Forelimb muscle (tissue), 1 donor: Measurements from ENCODE around the gene CNFN. TPM values are rescaled to one million over a fixed set of nuclear protein-coding genes. Genes with fewer than 3 reads are reported as not detected.

Experiments
- DNase-seq: peaks from one replicate; pipeline ENCODE4 v3.0.0-alpha.2; 2013; ENCODE audit warnings: low read depth
- polyA plus RNA-seq: library from polyadenylated mRNA; unstranded; fragments of 120-200 nt; gene quantifications from one replicate; pipeline ENCODE4 v1.2.1, GENCODE V29; 2013; ENCODE audit not compliant: insufficient read length

Gene CNFN, protein sequence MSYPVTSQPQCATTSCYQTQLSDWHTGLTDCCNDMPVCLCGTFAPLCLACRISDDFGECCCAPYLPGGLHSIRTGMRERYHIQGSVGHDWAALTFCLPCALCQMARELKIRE
- polyA plus RNA-seq = not detected

DNA sequence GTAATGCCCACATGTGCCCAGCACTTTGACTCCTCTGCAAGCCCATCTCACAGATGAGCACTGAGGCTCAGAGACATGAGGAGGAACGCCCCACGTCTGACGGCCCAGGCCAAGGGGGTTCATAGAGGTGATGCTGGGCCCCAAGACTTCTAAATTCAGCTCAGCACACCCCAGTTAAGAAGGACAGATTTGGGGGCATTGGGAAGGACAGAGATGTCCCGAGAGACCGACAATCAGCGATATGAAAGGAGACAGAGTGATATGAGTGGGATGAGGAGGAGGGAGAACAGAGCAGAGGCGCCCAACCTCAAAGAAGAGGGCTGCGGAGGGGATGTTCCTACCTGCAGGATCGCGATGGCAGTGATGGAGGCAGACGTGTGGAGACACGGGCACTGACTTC lies at the start of gene CNFN:
CNFN (minus strand) TSS at position 399 of the 400 bp plus-strand sequence. CDS start 1,260 bp downstream, outside the sequence.
- no peak for DNase-seq

DNA sequence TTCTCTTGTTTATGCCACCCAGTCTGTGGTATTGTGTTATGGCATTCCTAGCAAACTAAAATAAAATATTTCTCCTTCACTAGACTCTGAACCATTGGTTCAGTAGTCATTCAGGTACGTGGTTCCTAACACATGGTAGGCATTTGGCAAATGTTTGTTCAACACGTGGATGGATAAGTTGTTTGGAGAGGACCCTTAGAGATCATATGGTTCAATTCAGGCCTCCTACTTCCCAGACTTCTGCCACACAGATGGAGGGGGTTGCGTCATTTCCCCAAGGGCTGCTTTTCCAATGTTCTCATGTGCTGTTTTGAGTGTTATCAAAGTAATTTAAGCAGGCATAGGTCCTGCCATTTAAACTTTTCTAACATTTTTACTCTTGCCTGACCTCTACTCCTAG lies 45.9 kb upstream of the CNFN start:
- no peak for DNase-seq

DNA sequence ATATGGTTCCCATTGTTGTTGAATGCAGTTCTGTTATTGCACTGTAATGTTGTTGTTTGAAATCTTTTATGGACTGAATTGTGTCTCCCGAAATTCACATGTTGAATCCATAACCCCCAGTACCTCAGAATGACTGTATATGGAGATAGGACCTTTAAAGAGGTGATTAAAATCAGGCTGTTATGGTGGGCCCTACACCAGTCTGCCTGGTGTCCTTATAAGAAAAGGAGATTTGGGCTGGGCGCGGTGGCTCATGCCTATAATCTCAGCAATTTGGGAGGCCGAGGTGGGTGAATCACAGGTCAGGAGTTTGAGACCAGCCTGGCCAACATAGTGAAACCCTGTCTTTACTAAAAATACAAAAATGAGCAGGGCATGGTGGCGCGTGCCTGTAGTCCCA lies 45.2 kb upstream of the CNFN start:
- no peak for DNase-seq

GRCh38 chr19:42433503-42434260 lies 43.6 kb upstream of the CNFN start:
- DNase-seq = peak; percentile 17

DNA sequence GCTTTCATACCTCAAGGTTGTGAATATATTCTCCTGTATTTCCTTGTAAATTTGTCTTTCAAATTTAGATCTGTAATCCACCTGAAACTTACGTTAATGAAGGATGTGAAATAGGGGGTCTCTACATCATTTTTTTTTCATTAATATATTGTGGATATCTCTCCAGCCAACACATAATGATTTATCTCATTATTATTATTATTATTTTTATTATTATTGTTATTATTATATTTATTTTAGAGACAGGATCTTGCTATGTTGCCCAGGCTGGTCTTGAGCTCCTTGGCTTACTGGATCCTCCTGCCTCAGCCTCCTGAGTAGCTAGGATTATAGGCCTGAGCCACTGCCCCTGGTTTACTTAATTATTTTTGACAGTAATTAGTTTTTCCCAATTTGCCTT lies 41.4 kb upstream of the CNFN start:
- no peak for DNase-seq

- DNase-seq = no peak
These were observed 38.6 kb upstream of the CNFN start for GRCh38 chr19:42428676-42429075.

DNA sequence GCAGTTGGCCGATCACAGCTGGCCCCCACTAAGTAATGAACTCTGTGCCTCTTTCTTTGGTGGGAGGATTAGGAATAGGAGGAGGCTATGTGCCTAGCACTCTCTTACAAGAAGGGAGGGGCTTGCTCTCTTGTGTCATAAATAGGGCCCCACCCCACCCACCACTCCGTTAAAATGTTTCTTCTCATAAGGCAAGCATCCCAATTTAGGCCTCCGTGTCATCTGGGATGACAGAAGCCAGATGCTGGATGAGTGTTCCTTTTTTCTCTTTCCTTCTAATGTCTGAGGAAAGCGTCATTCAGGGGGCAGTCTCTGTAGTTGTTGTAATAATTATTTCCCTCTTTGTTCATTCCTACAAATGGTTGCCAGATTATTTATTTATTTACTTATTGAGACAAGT lies 37.2 kb upstream of the CNFN start, which contains the start of gene LIPE:
LIPE (minus strand) TSS at position 76 of the 400 bp plus-strand sequence. CDS start 239 bp downstream, outside the sequence.
- no peak for DNase-seq

- no peak for DNase-seq
These were observed 36.5 kb upstream of the CNFN start for GRCh38 chr19:42426643-42427042.

- DNase-seq = no peak
These were observed 34.6 kb upstream of the CNFN start for GRCh38 chr19:42424712-42425131.

GRCh38 chr19:42424345-42424707 lies 34.2 kb upstream of the CNFN start:
- DNase-seq = no peak

DNA sequence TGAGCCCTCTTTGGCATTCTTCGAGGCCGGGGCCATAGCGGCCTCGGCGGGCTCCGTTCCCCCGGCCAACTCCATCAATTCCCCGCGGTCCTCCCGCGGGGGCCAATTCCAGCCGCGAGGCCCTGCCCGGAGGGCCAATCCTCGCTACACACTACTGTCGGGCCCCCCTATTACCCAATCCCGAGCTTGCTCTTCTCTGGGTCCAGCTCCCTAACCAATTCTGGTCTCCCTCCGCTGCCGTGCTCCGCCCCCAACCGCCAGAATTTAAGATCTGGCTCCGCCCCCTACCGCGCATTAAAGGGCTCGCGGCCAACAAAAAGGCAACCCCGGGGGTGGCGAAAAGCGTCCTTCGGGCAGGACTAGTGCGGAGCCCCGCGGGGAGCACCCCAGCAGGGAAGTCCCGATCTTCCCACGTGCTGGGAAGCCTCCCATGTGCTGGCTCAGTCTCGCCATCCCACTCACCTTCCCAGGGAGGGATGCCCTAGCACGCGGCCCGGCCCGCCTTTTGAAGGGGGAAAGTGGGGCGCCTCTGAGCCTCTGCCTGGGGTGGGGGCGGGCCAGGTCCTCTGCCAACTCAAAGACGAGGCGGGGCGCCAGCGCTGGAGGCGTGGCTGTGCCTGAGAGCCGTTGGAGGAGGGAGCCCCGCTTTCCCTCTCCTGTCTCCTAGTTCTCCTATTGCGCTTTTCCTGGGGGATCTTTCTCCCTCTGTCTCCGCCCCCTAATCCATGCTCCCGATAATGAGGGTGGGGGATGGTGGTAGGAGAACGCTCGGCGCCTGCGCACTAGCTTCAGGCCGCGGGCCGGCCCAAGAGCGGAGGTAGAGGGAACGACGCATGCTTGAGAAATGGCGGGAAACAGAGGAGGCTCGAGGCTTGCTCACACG lies 33.6 kb upstream of the CNFN start:
- DNase-seq = peak; percentile 62

DNA sequence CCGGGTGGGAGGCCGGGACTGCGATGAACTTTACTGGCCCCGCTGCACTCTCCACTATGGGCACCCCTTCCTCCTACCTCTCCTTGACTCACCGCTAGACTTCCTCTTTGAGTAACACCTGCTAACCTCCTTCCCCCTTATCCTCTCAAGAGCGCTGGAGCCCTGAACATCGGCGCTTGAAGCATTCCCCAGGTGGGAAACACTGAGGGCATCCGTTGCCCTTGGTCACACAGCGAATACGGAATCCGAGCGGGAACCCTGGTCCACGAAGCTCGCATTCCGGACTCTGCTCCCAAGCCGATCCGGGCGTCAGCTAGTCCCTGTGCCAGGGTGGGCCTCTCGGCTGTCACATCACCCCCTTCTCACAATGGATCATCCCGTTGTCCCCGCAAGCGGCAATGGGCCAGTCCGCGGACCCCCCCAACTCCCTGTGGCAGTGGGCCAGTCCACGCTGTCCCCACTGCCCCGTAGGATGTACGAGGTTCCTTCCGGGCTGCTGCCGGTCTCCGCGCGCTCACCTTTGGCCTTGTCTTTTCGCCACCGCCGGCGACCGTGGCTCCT lies 32.9 kb upstream of the CNFN start:
- no peak for DNase-seq

DNA sequence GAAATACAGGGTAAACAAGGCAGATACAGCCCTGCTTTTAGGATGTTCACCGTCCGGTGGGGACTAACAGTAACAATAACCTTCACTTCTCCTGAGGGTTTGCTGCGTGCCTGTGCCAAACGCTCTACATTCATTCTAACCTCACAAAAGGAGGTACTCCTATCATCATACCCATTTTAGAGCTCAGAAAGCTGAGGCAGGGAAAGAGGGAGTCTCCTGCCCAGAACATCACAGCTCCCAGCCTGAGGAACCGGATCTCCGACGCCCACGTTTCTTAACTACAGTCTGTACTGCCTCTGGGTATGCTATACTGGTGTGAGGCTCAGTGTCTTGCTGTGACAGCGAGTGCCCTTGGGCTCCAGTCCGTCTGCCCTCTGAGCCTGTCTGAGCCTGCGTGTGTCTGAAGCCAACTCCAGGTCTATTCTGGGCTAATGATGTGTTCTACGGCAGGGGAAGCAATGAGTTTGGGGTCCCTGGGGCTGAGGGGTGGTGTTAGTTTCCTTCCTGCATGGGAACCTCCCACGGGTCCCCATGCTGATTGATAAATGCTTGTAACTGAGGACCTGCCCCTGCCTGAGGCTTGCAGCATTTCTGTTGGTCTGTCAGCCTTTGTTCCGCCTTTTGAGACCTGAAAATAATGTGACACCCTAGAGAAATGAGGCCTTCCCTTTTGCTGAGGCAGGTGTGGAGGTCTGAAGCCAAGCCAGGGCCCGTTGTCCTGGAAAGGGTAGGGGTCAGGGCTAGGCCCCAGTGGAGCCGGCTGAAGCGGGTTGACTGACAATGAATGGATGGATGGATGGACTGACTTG lies 32.2 kb upstream of the CNFN start:
- DNase-seq = no peak

DNA sequence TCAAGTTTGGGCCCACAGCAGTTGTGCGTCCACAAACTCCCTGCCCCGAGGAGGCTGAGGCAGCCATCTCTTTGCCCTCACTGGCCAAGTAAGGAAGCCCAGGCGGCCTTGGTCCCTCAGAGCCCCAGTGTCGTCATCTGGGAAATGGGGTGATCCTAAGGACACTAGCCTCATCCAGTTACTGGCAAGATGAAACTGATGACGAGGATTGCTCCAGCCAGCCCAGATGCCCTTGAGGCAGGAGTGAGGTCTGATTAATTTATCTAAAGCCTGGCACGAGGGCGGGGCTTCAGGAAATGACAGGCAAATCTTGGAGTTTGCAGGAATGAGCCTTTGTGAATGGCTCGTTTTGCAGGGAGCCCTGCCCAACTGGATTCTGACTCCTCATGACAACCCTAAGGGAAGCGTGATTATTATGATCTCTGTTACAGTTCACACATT lies 31.5 kb upstream of the CNFN start:
- DNase-seq = no peak

- no peak for DNase-seq
These were observed 31.0 kb upstream of the CNFN start for GRCh38 chr19:42421101-42421500.

DNA sequence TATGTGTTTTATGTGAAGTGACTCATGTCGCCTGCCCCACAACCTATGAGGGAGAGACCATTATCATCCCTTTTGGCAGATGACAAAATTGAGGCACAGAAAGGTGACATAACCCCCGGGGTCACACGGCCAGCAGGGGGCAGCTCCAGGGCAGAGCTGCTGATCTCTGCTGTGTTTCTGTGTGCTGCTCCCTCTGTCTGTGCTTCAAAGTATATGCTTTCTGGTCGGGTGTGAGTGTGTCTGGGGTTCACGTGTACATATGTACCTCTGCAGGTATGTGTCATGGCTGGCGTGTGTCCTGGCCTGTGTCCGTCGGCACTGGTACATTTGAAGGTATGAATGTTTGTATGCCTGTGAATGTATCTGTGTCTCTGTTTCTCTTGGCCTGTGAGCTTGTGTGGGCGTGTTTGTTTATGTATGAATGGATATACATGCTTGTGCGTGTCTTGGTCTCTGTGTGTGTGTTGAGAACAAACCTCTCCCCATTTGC lies 30.0 kb upstream of the CNFN start:
- no peak for DNase-seq

DNA sequence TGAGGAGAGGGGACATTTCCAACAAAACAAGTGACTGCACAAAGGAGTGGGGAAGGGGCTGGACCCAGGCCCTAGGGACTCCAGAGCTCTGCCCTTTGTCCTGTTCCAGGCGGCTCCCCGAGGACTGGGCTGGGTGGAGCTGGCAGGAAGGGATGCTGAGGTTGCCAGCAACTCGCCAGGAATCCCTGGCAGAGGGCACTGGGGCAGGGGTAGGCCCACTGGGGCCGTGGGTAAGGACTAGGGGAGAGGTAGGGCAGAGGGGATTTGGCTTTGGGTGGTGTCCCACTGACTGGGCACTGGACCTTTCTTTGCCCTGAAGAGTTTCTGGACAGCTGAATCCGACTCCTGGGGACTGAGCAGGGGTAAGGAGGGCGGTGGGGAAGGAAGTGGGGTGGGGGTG lies 29.2 kb upstream of the CNFN start:
- DNase-seq = no peak

GRCh38 chr19:42412661-42413076 lies 22.6 kb upstream of the CNFN start:
- no peak for DNase-seq

DNA sequence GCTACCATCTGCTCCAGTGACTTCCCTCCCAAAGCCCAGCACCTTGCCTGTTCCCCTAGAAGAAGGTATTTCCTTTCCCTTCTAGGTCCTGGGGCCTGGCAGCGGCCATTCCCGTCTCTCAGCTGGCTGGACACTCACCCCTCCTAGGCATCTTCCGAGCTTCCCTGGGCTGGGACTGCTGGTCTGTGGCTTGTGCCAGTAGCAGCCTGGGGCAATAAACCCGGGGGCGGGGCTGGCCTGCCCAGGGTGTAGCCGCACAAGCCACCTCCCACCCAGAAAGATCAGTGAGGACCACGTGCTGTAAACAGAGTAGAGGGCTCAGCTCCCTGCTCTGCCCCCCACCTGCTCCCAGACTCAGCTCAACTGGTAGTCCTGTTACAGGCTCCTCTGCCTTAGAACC lies 22.1 kb upstream of the CNFN start:
- DNase-seq = no peak

DNA sequence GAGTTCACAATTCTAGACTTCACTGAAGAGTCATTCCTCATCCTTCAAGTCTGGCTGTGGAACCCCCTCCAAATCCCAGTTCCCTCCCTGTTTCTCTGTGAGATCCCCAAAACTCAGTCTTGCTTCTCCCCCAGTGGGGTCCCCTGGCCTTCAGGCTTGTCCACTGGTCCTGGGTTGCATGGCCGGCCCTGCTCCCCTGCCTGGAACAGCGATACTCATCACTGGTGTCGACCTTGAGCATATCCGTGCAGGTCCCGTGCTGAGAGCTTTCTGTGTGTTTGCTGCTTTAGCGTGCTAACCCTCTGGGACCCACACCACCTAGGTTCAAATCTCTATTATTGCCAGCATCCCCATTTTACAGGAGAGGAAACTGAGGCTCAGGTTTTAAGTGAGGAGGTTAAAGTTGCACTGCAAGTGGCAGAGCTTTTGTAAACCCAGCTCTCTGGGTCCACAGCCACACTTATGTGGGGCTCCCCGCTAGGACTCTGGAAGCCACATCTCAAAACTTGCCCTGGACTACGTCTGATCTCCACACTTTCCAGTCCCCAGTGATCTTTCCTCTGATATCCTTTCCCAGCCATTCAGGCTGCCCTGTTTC lies 21.6 kb upstream of the CNFN start:
- no peak for DNase-seq

DNA sequence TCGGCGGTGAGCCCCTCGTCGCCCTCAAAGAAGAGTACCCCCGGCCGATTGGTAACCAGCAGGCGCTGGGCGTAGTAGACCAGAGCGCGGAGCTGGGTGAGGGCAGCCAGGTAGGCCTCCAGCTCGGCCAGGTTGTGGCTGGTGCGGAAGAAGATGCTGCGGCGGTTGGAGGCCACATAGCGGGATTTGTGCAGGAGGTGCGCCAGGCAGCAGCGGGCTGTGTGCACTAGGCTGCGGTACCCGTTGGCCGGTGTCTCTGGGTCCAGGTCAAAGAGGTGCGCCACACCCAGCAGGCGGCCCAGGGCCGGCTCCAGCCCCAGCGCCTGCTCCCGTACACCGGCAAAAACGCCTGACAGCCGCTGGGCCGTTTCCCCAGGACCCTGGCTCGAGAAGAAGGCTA lies 20.3 kb upstream of the CNFN start:
- no peak for DNase-seq
